Measurements from ENCODE around the gene SKI. TPM values are rescaled to one million over a fixed set of nuclear protein-coding genes. Genes with fewer than 3 reads are reported as not detected.
A peak's percentile ranks its signal among the peaks of the same experiment; 100 is the strongest.

SKI gene
- total and polyA plus RNA-seq, 9 of the 15 experiments (the other 6 are each of a cell fraction or from before 2014, with no cell fraction given), result 0.10 to 60.5 (median 4.6) TPM

GRCh38 chr1:2189459-2190425 is 38.4 kb upstream of the SKI start (continued):
- no peak for TF ChIP-seq NFIX (CRISPR knock-in tag; IDR thresholded peaks at IDR 0.05; ENCODE audit: low read depth)
- no peak for TF ChIP-seq HIVEP1 (CRISPR knock-in tag; IDR thresholded peaks at IDR 0.05)
- TF ChIP-seq RAD21 (CRISPR knock-in tag; conservative IDR thresholded peaks at IDR 0.05 in 1 of 2, IDR thresholded peaks at IDR 0.05 in 1 of 2), result no peak
- TF ChIP-seq BDP1 (IDR thresholded peaks at IDR 0.05; ENCODE audit: insufficient read depth, insufficient read length), result no peak
- TF ChIP-seq MYNN (IDR thresholded peaks at IDR 0.05), result peak; percentile 91
- TF ChIP-seq MYNN (CRISPR knock-in tag; IDR thresholded peaks at IDR 0.05), result no peak
- TF ChIP-seq BCOR (IDR thresholded peaks at IDR 0.05), result peak; percentile 4; the same call in 1 of the 2 replicates
- no peak for TF ChIP-seq TRIM24 (IDR thresholded peaks at IDR 0.05)
- no peak for TF ChIP-seq ETV5 (CRISPR knock-in tag; IDR thresholded peaks at IDR 0.05; ENCODE audit: low read depth)
- no peak for TF ChIP-seq BMI1 (IDR thresholded peaks at IDR 0.05; ENCODE audit: low read length)
- TF ChIP-seq MYC (IDR thresholded peaks at IDR 0.05; ENCODE audit: low read depth, low read length), result peak; percentile 79; the same call in 1 of the 2 replicates
- TF ChIP-seq MYC (CRISPR knock-in tag; IDR thresholded peaks at IDR 0.05; ENCODE audit: borderline replicate concordance, low read depth), result 0 out of 2 replicates have a peak, but pooled peaks have one; percentile 31
- TF ChIP-seq NEUROD1 (IDR thresholded peaks at IDR 0.05; ENCODE audit: borderline replicate concordance, low read depth, low read length, partially characterized antibody), result no peak
- 0 out of 2 replicates have a peak, but pooled peaks have one; percentile 42 for TF ChIP-seq NR4A1 (CRISPR knock-in tag; IDR thresholded peaks at IDR 0.05)
- TF ChIP-seq NR4A1 (tag; IDR thresholded peaks at IDR 0.05), result 0 out of 2 replicates have a peak, but pooled peaks have one; percentile 29
- no peak; the same call in 1 of the 2 replicates for TF ChIP-seq TOE1 (IDR thresholded peaks at IDR 0.05; ENCODE audit: borderline replicate concordance)
- TF ChIP-seq TOE1 (CRISPR knock-in tag; IDR thresholded peaks at IDR 0.05; ENCODE audit: borderline replicate concordance, low read depth), result no peak
- no peak for TF ChIP-seq NR3C1 (CRISPR knock-in tag; IDR thresholded peaks at IDR 0.05)
- TF ChIP-seq HDAC1 (IDR thresholded peaks at IDR 0.05), result peak in 1 of 2 experiments; percentile 98; a peak in 2 of 4 replicates
- no peak for TF ChIP-seq ZNF3 (CRISPR knock-in tag; IDR thresholded peaks at IDR 0.05)
- TF ChIP-seq SMARCE1 (IDR thresholded peaks at IDR 0.05), result no peak
- no peak for TF ChIP-seq E4F1 (CRISPR knock-in tag; IDR thresholded peaks at IDR 0.05; ENCODE audit: borderline replicate concordance)
- no peak for TF ChIP-seq ZNF717 (CRISPR knock-in tag; IDR thresholded peaks at IDR 0.05)
- no peak for TF ChIP-seq SAFB2 (IDR thresholded peaks at IDR 0.05; ENCODE audit: borderline replicate concordance, low read depth, low read length, severe bottlenecking)
- TF ChIP-seq ZNF280B (CRISPR knock-in tag; IDR thresholded peaks at IDR 0.05), result no peak

Measured in K562 (cell line).